Upper lobe of left lung (tissue), 6 donors: ENCODE results near the gene POLE3. TPM values are rescaled to one million over a fixed set of nuclear protein-coding genes. Genes with fewer than 3 reads are reported as not detected.

Source experiments
- ATAC-seq, 2 donors: fragments of 200-7000 bp; cut with Tn5 transposase; one replicate each; pipeline ENCODE4 v1.9.1; 2022; ENCODE audit warnings: mild to moderate bottlenecking in 2 of 2, moderate library complexity in 2 of 2; ENCODE audit not compliant: low FRiP score in 2 of 2
- DNase-seq, 2 donors: peaks; one replicate each; pipeline ENCODE4 v3.0.0-alpha.2; 2019 to 2020
- H3K27ac ChIP-seq, 4 donors: fragments of 200-600 bp; sonication (generic); one replicate each; pipeline ENCODE4 v1.5.1; 2016 to 2019
- H3K27me3 ChIP-seq, 4 donors: fragments of 200-600 bp; sonication (generic); one replicate each; pipeline ENCODE4 v1.5.1; 2017 to 2019
- H3K36me3 ChIP-seq, 4 donors: fragments of 200-600 bp; sonication (generic); one replicate each; pipeline ENCODE4 v1.5.1; 2016 to 2019
- H3K4me1 ChIP-seq, 4 donors: fragments of 200-600 bp; sonication (generic); one replicate each; pipeline ENCODE4 v1.5.1; 2018 to 2019
- H3K4me3 ChIP-seq, 4 donors: fragments of 200-600 bp; sonication (generic); one replicate each; pipeline ENCODE4 v1.5.1; 2017 to 2019; ENCODE audit warnings: mild to moderate bottlenecking in 2 of 4, moderate library complexity in 1 of 4
- H3K9me3 ChIP-seq, 4 donors: fragments of 200-600 bp; sonication (generic); one replicate each; pipeline ENCODE4 v1.5.1; 2018 to 2019
- CTCF ChIP-seq, 6 experiments: fragments of 450-650 bp in 4 of 6; fragments of 200-600 bp in 2 of 6; sonication (generic) in 2 of 6; IDR thresholded peaks; one replicate each; pipeline ENCODE4 v1.5.1; 2016 to 2019; ENCODE audit warnings: antibody characterized with exemption in 6 of 6
- EP300 ChIP-seq, 4 donors: sonication (generic); formaldehyde crosslinking; IDR thresholded peaks; one replicate each; pipeline ENCODE4 v1.5.1; 2017; ENCODE audit warnings: antibody characterized with exemption in 4 of 4, control low read depth in 2 of 4
- POLR2A ChIP-seq, 4 donors: fragments of 450-650 bp; IDR thresholded peaks; one replicate each; pipeline ENCODE4 v1.5.1; 2016 to 2017; ENCODE audit warnings: antibody characterized with exemption in 4 of 4, mild to moderate bottlenecking in 2 of 4
- POLR2AphosphoS5 ChIP-seq, 2 donors: sonication (generic); formaldehyde crosslinking; IDR thresholded peaks; one replicate each; pipeline ENCODE4 v1.5.1; 2017; ENCODE audit warnings: antibody characterized with exemption in 2 of 2
- WGBS, 2 donors: methylation state at CpG; one replicate each; pipeline ENCODE4 v1.1.5; 2017 to 2018; 5-methylcytosine and 5-hydroxymethylcytosine counted together
- total RNA-seq, 6 donors: library from RNA; depleted of rRNA in 4 of 6; stranded (reverse); fragments of >200 nt in 4 of 6; gene quantifications; one replicate each; pipeline versions ENCODE4 v1.1.0 to v1.2.1, GENCODE V29; 2016 to 2021
- donor health status: DM: no; HTN: no; CAD: no; lungs with moderate emphysema.
- donor health status: DM: no; HTN: yes; CAD: no; lungs with severe emphysema.

The POLE3 gene
- total RNA-seq, 6 donors from 2014 or later: 6.4 to 37.1 (median 28.4) TPM

DNA sequence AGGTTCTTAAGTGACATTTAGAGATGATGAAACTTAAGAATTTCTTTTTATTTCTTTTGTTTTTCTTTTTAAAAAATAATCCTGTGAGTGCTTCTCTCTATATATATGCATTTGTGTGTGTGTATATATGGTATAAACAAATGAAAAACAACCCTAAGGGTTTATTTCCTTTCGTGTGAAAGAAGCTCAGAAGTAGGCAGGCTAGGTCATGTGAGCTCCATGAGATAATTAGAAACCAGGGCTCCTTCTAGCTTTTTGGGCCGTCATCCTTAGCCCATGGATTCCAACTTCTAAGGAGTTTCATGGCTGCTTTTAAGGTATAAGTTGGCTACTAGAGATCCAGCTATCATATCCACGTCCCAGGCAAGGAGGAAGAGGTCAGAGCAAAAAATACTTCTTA, 11.3 kb upstream of the POLE3 start:
- H3K9me3 ChIP-seq: no peaks in the 10 kb centered on the region
- no peak overlapping the region for H3K4me3 ChIP-seq
- no peak for ATAC-seq
- no peaks in the 10 kb centered on the region for H3K4me1 ChIP-seq
- DNase-seq: no peak
- no peaks in the 10 kb centered on the region for H3K36me3 ChIP-seq
- WGBS, 2 donors: 69 to 73% methylated on average over 3 of the region's 3 CpGs
- H3K27me3 ChIP-seq: no peaks in the 10 kb centered on the region
- no peak for TF ChIP-seq EP300 (IDR thresholded peaks at IDR 0.05)
- TF ChIP-seq CTCF (IDR thresholded peaks at IDR 0.05): no peak
- TF ChIP-seq POLR2AphosphoS5 (IDR thresholded peaks at IDR 0.05): no peak
- no peak for TF ChIP-seq POLR2A (IDR thresholded peaks at IDR 0.05)
- no peak overlapping the region for H3K27ac ChIP-seq

DNA sequence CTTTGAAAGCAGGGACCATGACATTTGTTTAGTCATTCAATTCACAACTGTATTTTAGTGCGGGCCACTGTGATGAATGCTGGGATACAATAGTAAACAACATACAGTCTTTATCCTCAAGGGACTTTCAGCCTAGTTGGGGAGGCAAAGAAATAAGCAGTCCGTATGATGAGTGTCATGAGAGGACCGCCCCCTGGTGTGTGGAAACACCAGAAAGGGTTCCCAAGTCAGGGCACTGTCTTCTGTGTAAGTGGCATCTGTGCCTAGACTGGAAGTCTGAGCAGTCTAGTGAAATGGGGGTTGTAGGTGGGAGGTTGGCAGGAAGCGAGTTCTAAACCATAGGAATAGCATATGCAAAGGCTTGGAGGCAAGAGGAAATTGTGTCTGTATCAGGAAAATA, 6.9 kb upstream of the POLE3 start:
- TF ChIP-seq POLR2AphosphoS5 (IDR thresholded peaks at IDR 0.05) (no peak), EP300 (IDR thresholded peaks at IDR 0.05) (no peak), CTCF (IDR thresholded peaks at IDR 0.05) (no peak), POLR2A (IDR thresholded peaks at IDR 0.05) (no peak)
- H3K4me1 ChIP-seq: no peaks in the 10 kb centered on the region
- no peak overlapping the region for H3K4me3 ChIP-seq
- no peak for DNase-seq
- H3K9me3 ChIP-seq: no peaks in the 10 kb centered on the region
- 77 to 82% methylated on average over 4 of the region's 4 CpGs for WGBS, 2 donors
- no peak overlapping the region for H3K27ac ChIP-seq
- H3K27me3 ChIP-seq: no peaks in the 10 kb centered on the region
- no peaks in the 10 kb centered on the region for H3K36me3 ChIP-seq
- no peak for ATAC-seq

DNA sequence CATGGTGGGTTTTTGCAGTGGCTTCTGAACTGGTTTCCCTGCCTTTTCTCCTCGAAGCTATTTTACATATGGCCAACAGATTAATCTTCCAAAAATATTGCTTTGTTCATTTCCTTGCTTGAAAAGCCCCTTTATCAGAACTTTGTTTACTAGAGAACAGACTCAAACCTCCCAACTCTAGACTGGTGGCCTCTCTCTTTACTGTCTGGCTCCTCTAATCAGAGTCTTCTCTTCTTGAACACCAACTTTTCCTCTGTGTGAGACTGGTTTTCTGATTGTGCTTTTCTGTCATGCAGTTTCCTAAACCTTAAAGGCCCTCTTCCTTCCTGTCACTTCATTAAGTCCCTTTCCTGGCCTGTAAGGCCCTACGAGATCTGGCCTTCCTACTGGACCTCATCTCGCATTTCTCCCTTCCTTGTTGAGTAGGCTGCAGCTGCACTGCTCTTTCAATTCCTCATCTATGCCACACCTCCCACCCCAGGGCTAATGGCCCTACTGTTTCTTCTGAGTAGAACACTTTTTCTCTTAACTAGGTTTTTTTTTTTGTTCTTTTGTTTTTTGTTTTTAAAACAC, 5.8 kb upstream of the POLE3 start:
- TF ChIP-seq EP300 (IDR thresholded peaks at IDR 0.05) (no peak), POLR2A (IDR thresholded peaks at IDR 0.05) (no peak), POLR2AphosphoS5 (IDR thresholded peaks at IDR 0.05) (no peak), CTCF (IDR thresholded peaks at IDR 0.05) (no peak)
- Histone ChIP-seq H3K4me1 (peaks cover 4 to 7% (median 5%) of the 10 kb centered on the region in 4 donors), H3K36me3 (no peaks in the 10 kb centered on the region), H3K27ac (peak overlapping the region in 2 of 4 donors; percentile 26 to 30), H3K27me3 (no peaks in the 10 kb centered on the region), H3K9me3 (no peaks in the 10 kb centered on the region), H3K4me3 (no peak overlapping the region)
- ATAC-seq (peak in 1 of 2 donors; percentile 71), DNase-seq (no peak)
- 32 to 50% methylated on average over 3 of the region's 3 CpGs for WGBS, 2 donors

GRCh38 chr9:113409883-113410206, 630 bp downstream of the POLE3 start:
- Histone ChIP-seq H3K36me3 (peaks cover 0 to 15% (median 10%) of the 10 kb centered on the region in 4 donors), H3K4me1 (peaks cover 9 to 33% (median 16%) of the 10 kb centered on the region in 4 donors), H3K9me3 (no peaks in the 10 kb centered on the region), H3K4me3 (peak overlapping the region; percentile 79 to 90 (median 86)), H3K27ac (peak overlapping the region; percentile 90 to 99 (median 94)), H3K27me3 (no peaks in the 10 kb centered on the region)
- 0 to 1% methylated on average over 2 to 19 of the region's 20 CpGs for WGBS, 2 donors
- TF ChIP-seq POLR2A (IDR thresholded peaks at IDR 0.05) (no peak), CTCF (IDR thresholded peaks at IDR 0.05) (no peak), EP300 (IDR thresholded peaks at IDR 0.05) (no peak), POLR2AphosphoS5 (IDR thresholded peaks at IDR 0.05) (no peak)
- DNase-seq (peak in 1 of 2 donors; percentile 31), ATAC-seq (peak; percentile 0 to 3)

- H3K27ac ChIP-seq: peak overlapping the region; percentile 90 to 99 (median 94)
- 41 to 44% methylated on average over 10 of the region's 10 CpGs for whole genome bisulfite sequencing, 2 donors
These were observed 994 bp downstream of the POLE3 start for GRCh38 chr9:113409481-113409880.

More at GRCh38 chr9:113409481-113409880, 994 bp downstream of the POLE3 start:
- H3K36me3 ChIP-seq: peaks cover 0 to 15% (median 10%) of the 10 kb centered on the region in 4 donors
- H3K27me3 ChIP-seq: no peaks in the 10 kb centered on the region
- H3K4me1 ChIP-seq: peaks cover 9 to 33% (median 16%) of the 10 kb centered on the region in 4 donors
- peak overlapping the region; percentile 79 to 90 (median 86) for H3K4me3 ChIP-seq
- no peaks in the 10 kb centered on the region for H3K9me3 ChIP-seq
- DNase-seq (no peak), ATAC-seq (no peak)
- TF ChIP-seq EP300 (IDR thresholded peaks at IDR 0.05) (no peak), POLR2AphosphoS5 (IDR thresholded peaks at IDR 0.05) (no peak), POLR2A (IDR thresholded peaks at IDR 0.05) (no peak), CTCF (IDR thresholded peaks at IDR 0.05) (no peak)
